ENCODE results near the gene PPP1R14C.
A peak's percentile ranks its signal among the peaks of the same experiment; 100 is the strongest.

Gene PPP1R14C

GRCh38 chr6:150273457-150274309, 130.8 kb downstream of the PPP1R14C start:
- DNase-seq, result peak; percentile 16

GRCh38 chr6:150275489-150275888, 132.6 kb downstream of the PPP1R14C start:
- no peak for DNase-seq

GRCh38 chr6:150276168-150276936, 133.5 kb downstream of the PPP1R14C start:
- no peak for DNase-seq

GRCh38 chr6:150276937-150277742, 134.3 kb downstream of the PPP1R14C start:
- DNase-seq, result no peak

DNA sequence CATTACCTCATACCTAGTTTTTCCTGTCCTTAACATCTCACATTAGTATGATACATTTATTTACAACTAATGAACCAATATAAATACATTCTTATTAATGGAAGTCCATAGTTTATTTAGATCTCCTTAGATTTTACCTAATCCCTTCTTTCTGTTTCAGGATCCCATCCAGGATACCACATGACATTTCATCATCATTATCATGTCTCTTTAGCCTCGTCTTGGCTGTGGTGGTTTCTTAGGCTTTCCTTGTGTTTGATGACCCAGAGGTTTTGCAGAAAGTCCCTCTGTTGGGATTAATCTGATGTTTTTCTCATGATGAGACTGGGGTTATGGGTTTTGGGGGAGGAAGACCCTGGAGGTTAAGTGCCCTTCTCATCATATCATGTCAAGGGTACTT, 136.7 kb downstream of the PPP1R14C start:
- no peak for DNase-seq

DNA sequence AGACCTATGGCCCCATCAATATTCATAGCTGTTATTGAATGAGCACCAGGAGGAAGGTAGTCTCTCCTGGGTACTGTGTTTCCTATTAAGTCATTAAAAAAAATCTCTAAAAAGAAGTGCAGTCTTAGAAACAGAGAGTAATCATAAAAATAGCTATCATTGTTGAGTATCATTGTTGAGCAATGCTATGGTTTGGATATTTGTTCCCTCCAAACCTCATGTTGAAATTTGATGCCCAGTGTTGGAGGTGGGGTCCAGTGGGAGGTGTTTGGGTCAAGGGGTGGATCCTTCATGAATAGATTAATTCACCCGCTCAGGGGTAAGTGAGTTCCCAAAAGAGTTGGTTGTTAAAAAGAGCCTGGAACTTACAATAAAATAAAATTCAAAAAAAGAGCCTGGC, 137.9 kb downstream of the PPP1R14C start:
- no peak for DNase-seq

GRCh38 chr6:150281767-150282166, 138.9 kb downstream of the PPP1R14C start:
- no peak for DNase-seq

DNA sequence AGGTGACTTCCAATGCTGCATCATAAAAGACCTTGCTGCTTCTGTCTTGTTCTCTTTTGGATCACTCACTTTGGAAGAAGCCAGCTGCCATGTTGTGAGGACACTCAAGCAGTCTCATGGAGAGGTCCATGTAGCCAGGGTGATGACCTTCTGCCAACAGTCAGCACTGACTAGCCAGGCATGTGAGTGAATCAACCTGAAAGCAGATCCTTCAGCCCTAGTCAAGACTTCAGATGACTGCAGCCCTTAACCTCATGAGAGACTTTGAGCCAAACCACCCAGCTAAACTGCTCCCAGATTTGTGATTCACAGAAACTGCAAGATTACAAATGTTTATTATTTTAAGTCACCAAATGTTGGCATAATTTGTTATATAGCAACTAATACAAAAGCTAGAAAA, 140.0 kb downstream of the PPP1R14C start:
- DNase-seq, result no peak

- DNase-seq, result no peak
These were observed 143.6 kb downstream of the PPP1R14C start for GRCh38 chr6:150286460-150286859.

DNA sequence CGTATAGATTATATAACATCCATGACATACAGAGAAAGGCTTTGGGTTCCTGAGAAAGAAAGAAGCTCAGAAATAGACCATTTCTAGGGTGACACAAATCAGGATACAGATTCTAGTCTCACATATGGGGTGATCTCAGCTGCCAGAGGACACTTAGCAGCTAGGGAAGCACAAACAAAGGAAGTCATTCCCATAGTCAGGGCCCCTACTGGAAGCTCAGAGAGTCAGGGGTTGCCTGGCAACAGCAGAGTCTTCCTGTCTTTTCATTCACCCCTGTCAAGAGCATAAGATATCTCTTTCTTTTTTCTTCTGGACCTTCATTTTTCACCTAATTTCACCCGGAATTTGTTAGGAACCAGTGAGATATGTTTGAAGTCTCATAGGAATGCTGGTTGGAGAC, 144.1 kb downstream of the PPP1R14C start:
- DNase-seq, result no peak

DNA sequence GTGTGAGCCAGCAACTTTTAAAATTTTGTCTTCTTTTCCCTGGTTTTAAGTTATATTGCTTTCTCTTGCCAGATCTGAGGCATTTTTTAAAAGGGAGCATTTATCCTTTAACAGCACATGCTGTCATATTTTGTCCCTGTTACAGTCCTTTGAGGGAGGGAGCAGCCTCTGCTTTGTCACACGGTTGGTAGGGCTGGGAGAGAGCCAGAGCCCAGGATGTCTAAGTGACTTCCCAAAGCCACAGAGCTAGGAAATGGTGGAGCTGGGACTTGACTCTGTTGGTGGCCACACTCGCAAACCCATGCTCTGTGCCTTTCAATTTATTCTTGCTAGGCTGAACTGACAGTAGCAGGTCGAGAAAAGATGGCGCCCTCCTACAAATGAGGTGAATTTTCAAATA, 145.6 kb downstream of the PPP1R14C start:
- DNase-seq, result no peak

- DNase-seq, result no peak
These were observed 146.7 kb downstream of the PPP1R14C start for GRCh38 chr6:150289454-150290071.

DNA sequence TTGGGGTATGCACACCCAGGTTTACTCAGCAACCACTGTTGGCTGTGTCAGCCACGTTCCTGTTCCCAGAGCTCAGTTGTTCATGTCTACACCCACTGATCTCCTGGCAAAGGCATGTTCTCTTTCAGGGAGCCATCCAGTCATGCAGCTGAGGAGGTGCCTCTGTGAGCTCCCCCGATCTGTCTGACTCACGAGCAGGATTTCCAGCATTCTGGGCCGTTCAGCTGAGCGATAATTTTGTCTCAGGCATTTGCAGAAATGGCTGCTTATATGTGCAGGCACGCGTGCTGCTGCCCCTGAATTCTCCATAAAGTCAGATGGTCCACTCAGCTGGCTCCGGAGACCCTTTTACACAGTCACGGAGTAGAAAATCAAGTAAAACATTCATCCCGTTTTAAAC, 147.6 kb downstream of the PPP1R14C start:
- no peak for DNase-seq

DNA sequence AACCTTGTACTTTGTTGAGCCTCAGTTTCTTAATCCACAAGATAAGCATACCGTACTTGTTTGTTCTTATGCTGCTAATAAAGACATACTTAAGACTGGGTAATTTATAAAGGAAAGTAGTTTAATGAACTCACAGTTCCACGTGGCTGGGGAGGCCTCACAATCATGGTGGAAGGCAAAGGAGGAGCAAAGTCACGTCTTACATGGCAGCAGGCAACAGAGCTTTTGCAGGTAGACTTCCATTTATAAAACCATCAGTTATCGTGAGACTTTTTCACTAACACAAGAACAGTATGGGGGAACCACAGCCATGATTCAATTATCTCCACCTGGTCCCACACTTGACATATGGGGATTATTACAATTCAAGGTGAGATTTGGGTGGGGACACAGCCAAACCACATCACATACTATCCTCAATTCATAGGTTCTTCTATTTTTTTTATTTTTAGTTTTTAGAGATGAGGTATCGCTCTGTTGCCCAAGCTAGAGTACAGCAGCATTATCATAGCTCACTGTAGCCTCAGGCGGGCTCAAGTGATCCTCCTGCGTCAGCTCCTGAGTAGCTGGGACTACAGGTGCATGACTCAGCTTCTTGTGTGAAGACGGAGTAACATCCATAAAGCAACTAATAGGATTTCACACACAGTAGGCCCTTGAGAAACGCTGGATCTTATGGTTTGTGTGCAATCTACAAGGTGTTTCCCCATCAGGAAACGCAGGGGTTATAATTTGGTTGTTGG, 149.3 kb downstream of the PPP1R14C start:
- no peak for DNase-seq

DNA sequence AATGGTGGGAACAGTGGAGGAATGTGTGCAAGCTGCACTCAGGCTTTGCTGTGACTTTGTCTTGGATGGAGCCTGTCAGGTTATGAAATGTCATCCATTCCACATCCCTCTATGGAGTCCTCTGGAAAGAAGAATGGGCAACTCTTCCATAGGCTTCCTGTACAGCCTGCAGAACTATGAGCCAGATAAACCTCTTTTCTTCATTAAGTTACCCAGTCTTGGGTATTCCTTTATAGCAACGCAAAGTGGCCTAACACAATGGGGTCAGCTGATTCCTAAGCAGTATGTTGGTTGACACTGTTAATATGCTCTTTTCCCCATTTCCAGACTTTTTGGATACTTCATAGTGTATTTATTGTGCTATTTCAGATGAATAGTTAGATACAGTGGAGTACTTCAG, 150.2 kb downstream of the PPP1R14C start:
- DNase-seq, result no peak

- DNase-seq, result no peak
These were observed 150.8 kb downstream of the PPP1R14C start for GRCh38 chr6:150293423-150294173.

DNA sequence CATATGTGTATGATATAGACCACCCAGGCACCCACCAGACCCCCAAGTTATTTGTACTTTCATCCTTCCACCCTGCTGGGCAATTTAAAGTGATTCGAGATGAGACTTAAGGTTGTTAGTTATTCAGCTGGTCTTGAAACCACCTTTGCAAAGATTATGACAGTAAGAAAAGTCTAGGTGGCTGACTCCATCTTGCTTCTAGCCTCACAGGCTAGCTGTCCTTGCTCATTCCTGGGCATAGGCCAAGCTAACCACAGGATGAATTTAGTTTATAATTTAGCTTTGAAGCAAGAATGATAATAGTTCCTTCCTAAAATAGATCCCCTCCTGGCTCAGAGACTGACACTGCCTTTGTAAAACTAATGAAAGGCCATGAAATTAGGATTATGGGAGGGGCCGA, 154.0 kb downstream of the PPP1R14C start:
- no peak for DNase-seq

- DNase-seq, result no peak
These were observed 154.6 kb downstream of the PPP1R14C start for GRCh38 chr6:150297327-150298029.

DNA sequence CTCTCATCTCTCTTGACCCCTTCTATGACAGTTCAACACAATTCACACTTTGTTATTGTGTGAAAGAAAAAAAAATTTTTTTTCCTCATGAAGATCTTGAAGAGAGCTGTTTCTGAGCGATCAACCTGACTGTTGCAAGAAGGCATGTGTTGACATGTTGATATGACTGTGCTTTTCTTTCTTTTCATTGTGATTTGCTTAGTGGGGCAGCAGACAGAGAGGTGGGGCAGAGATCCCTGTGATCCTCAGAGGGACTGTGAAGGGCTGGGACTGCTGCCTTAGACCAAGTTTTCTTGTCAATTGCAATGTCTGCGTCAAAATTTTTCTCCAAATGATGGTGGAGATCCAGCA, 155.2 kb downstream of the PPP1R14C start:
- no peak for DNase-seq

- no peak for DNase-seq
These were observed 155.8 kb downstream of the PPP1R14C start for GRCh38 chr6:150298676-150299075.
